ENCODE data around the gene PAK4.

DNA sequence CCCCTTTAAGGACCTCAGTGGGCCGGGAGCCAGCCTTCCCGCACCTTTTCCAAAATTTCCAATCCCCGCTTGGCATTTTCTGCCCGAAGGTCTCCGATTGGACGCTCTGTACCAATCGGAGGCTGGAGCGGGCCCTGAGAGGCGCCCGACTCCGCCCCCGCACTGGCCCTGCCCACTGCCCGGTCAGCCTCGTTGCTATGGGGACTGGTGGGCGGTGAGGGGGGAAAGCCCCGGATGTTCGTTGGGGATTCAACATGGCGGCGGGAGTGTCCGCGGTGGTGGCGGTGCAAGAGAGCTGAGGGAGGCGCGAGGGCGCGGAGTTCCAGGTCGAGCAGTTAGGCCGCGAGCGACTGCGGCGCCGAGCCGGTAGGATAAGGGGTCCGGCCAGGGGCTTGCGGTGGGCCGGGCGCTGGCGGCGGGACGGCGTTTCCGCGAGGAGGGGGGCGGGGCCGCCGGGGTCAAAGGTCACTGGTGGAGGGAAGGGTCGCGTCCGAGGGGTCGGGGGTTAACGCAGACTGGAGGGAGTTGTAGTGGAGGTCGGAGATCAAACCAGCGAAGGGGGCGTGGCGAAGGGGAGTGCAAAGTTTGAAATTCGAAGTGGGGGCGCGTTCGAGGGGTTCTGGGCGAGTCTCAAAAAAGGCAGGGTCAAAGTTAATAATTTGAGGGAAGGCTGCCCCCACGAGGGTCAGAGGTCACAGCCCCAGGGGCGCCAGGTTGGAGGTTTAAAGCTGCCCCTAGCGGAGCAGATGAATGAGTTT lies at the start of gene PAK4:
- TF ChIP-seq POLR2AphosphoS5 (IDR thresholded peaks at IDR 0.05; ENCODE audit: low read depth, low read length) (peak; percentile 60; the same call in 1 of the 2 replicates), TAF1 (IDR thresholded peaks at IDR 0.05; ENCODE audit: borderline replicate concordance, insufficient read depth, low read length) (peak; percentile 69; the same call in 1 of the 2 replicates), SIN3A (IDR thresholded peaks at IDR 0.05; ENCODE audit: borderline replicate concordance, insufficient read depth, low read length) (no peak; the same call in 1 of the 2 replicates)
- TF ChIP-seq, protein P1, sequence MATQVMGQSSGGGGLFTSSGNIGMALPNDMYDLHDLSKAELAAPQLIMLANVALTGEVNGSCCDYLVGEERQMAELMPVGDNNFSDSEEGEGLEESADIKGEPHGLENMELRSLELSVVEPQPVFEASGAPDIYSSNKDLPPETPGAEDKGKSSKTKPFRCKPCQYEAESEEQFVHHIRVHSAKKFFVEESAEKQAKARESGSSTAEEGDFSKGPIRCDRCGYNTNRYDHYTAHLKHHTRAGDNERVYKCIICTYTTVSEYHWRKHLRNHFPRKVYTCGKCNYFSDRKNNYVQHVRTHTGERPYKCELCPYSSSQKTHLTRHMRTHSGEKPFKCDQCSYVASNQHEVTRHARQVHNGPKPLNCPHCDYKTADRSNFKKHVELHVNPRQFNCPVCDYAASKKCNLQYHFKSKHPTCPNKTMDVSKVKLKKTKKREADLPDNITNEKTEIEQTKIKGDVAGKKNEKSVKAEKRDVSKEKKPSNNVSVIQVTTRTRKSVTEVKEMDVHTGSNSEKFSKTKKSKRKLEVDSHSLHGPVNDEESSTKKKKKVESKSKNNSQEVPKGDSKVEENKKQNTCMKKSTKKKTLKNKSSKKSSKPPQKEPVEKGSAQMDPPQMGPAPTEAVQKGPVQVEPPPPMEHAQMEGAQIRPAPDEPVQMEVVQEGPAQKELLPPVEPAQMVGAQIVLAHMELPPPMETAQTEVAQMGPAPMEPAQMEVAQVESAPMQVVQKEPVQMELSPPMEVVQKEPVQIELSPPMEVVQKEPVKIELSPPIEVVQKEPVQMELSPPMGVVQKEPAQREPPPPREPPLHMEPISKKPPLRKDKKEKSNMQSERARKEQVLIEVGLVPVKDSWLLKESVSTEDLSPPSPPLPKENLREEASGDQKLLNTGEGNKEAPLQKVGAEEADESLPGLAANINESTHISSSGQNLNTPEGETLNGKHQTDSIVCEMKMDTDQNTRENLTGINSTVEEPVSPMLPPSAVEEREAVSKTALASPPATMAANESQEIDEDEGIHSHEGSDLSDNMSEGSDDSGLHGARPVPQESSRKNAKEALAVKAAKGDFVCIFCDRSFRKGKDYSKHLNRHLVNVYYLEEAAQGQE (IDR thresholded peaks at IDR 0.05; ENCODE audit: insufficient read depth in 1 of 2, low read depth in 2 of 2, low read length in 2 of 2) = no peak
